ENCODE data around the gene KIF13A. TPM values are rescaled to one million over a fixed set of nuclear protein-coding genes. Genes with fewer than 3 reads are reported as not detected.

KIF13A gene
- total and polyA plus RNA-seq, 2 experiments from 2014 or later: 8.4 to 28.2 TPM

DNA sequence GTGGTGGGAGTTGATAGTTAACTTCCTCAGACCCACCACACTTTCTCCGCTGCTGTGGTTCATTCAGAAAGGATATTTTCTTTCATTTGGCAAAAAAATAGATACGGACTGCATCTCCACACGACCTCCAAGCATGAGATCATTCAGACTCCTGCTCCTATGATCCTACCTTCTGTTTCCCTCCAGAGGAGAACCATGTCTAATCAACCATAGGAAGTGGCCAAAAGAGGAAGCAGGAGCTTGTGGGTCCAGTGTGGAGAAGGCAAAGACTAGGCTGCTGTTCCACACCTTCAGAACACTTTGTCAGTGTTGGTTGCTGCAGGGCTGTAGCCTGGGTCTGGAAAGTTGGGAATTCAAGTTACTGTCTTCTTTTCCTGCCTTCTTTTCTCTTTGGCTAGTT lies 10.6 kb upstream of the KIF13A start:
- H3F3A ChIP-seq (replicated peaks; ENCODE audit: low read depth): no peaks in the 10 kb centered on the region
- TF ChIP-seq POLR2AphosphoS5 (IDR thresholded peaks at IDR 0.05; ENCODE audit: low read depth): no peak
- TF ChIP-seq, protein P1, sequence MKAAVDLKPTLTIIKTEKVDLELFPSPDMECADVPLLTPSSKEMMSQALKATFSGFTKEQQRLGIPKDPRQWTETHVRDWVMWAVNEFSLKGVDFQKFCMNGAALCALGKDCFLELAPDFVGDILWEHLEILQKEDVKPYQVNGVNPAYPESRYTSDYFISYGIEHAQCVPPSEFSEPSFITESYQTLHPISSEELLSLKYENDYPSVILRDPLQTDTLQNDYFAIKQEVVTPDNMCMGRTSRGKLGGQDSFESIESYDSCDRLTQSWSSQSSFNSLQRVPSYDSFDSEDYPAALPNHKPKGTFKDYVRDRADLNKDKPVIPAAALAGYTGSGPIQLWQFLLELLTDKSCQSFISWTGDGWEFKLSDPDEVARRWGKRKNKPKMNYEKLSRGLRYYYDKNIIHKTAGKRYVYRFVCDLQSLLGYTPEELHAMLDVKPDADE (IDR thresholded peaks at IDR 0.05): no peak
- no peak for TF ChIP-seq JUNB (IDR thresholded peaks at IDR 0.05; ENCODE audit: unreplicated experiment)
- TF ChIP-seq CREB1 (CRISPR knock-in tag; IDR thresholded peaks at IDR 0.05; ENCODE audit: low read depth): no peak
- no peaks in the 10 kb centered on the region for H3K9me3 Mint-ChIP-seq
- no peak for DNase-seq (ENCODE audit: low spot score)
- H2AFZ ChIP-seq: 0 out of 2 replicates have a peak overlapping the region, but pooled peaks have one; percentile 52
- no peaks in the 10 kb centered on the region for H3K4me1 ChIP-seq (ENCODE audit: insufficient read depth)
- H3K4me3 Mint-ChIP-seq: no peak overlapping the region
- H3K4me2 ChIP-seq: no peak overlapping the region
- H3K4me3 ChIP-seq: no peak overlapping the region
- H3K27ac ChIP-seq (ENCODE audit: low read depth): no peak overlapping the region
- H3K27me3 Mint-ChIP-seq (ENCODE audit: insufficient read depth, low read depth, poor library complexity): peaks cover 4% of the 10 kb centered on the region
- 0 out of 2 replicates have a peak, but pooled peaks cover 3% of the 10 kb centered on the region for H3K9me2 ChIP-seq (ENCODE audit: insufficient read depth)
- ATAC-seq: no peak
- no peaks in the 10 kb centered on the region for H3K36me3 ChIP-seq (ENCODE audit: insufficient read depth)
- H3K36me3 Mint-ChIP-seq (ENCODE audit: low read depth): no peaks in the 10 kb centered on the region
- H3K79me2 ChIP-seq (replicated peaks; ENCODE audit: insufficient read depth): no peaks in the 10 kb centered on the region
- H3K27ac Mint-ChIP-seq: no peak overlapping the region
- no peaks in the 10 kb centered on the region for H3K27me3 ChIP-seq (ENCODE audit: insufficient read depth)
- no peaks in the 10 kb centered on the region; the same call in 2 of the 3 replicates for H3K4me1 Mint-ChIP-seq
- H4K20me1 ChIP-seq (replicated peaks; ENCODE audit: insufficient read depth): no peaks in the 10 kb centered on the region

DNA sequence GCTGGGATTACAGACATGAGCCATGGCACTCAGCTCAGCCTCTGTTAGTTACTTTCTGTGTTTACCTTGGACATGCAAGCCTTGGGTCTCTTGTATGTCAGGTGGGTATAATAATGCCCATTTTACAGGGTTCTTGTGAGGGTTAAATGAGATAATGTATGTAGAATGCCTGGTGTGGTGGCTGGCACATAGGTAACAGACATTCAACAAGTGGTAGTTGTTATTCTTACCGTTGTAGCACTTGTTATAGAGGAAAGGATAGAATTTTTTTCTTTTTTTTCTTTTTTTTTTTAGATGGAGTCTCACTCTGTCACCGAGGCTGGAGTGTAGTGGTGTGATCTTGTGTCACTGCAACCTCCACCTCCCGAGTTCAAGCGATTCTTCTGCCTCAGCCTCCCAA lies 8.0 kb upstream of the KIF13A start:
- no peak overlapping the region for H3K27ac Mint-ChIP-seq
- Histone ChIP-seq H3K4me1 (ENCODE audit: insufficient read depth) (no peaks in the 10 kb centered on the region), H3K27ac (ENCODE audit: low read depth) (no peak overlapping the region), H3K4me2 (no peak overlapping the region), H3K36me3 (ENCODE audit: insufficient read depth) (no peaks in the 10 kb centered on the region), H2AFZ (0 out of 2 replicates have a peak overlapping the region, but pooled peaks have one; percentile 61), H3K4me3 (no peak overlapping the region), H3K79me2 (replicated peaks; ENCODE audit: insufficient read depth) (no peaks in the 10 kb centered on the region), H3F3A (replicated peaks; ENCODE audit: low read depth) (no peaks in the 10 kb centered on the region), H3K27me3 (ENCODE audit: insufficient read depth) (no peaks in the 10 kb centered on the region), H4K20me1 (replicated peaks; ENCODE audit: insufficient read depth) (no peaks in the 10 kb centered on the region), H3K9me2 (ENCODE audit: insufficient read depth) (0 out of 2 replicates have a peak, but pooled peaks cover 3% of the 10 kb centered on the region)
- no peaks in the 10 kb centered on the region; the same call in 2 of the 3 replicates for H3K4me1 Mint-ChIP-seq
- H3K36me3 Mint-ChIP-seq (ENCODE audit: low read depth): no peaks in the 10 kb centered on the region
- no peaks in the 10 kb centered on the region for H3K9me3 Mint-ChIP-seq
- peaks cover 3% of the 10 kb centered on the region for H3K27me3 Mint-ChIP-seq (ENCODE audit: insufficient read depth, low read depth, poor library complexity)
- no peak overlapping the region for H3K4me3 Mint-ChIP-seq
- DNase-seq (ENCODE audit: low spot score) (no peak), ATAC-seq (no peak)
- TF ChIP-seq NANOG (IDR thresholded peaks at IDR 0.05; ENCODE audit: borderline replicate concordance) (no peak), EZH2 (IDR thresholded peaks at IDR 0.05; ENCODE audit: low read depth, unreplicated experiment) (no peak), JUNB (IDR thresholded peaks at IDR 0.05; ENCODE audit: unreplicated experiment) (no peak), CREB1 (CRISPR knock-in tag; IDR thresholded peaks at IDR 0.05; ENCODE audit: low read depth) (no peak), POLR2AphosphoS5 (IDR thresholded peaks at IDR 0.05; ENCODE audit: low read depth) (no peak), EZH2phosphoT487 (IDR thresholded peaks at IDR 0.05; ENCODE audit: unreplicated experiment) (no peak), ZNF114 (CRISPR knock-in tag; IDR thresholded peaks at IDR 0.05) (no peak), ZNF331 (CRISPR knock-in tag; IDR thresholded peaks at IDR 0.05; ENCODE audit: low read depth) (no peak)
- TF ChIP-seq, protein P1 (IDR thresholded peaks at IDR 0.05): no peak
- TF ChIP-seq, protein P2, sequence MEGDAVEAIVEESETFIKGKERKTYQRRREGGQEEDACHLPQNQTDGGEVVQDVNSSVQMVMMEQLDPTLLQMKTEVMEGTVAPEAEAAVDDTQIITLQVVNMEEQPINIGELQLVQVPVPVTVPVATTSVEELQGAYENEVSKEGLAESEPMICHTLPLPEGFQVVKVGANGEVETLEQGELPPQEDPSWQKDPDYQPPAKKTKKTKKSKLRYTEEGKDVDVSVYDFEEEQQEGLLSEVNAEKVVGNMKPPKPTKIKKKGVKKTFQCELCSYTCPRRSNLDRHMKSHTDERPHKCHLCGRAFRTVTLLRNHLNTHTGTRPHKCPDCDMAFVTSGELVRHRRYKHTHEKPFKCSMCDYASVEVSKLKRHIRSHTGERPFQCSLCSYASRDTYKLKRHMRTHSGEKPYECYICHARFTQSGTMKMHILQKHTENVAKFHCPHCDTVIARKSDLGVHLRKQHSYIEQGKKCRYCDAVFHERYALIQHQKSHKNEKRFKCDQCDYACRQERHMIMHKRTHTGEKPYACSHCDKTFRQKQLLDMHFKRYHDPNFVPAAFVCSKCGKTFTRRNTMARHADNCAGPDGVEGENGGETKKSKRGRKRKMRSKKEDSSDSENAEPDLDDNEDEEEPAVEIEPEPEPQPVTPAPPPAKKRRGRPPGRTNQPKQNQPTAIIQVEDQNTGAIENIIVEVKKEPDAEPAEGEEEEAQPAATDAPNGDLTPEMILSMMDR (conservative IDR thresholded peaks at IDR 0.05; ENCODE audit: low read depth in 2 of 2): no peak
- TF ChIP-seq, protein P3, sequence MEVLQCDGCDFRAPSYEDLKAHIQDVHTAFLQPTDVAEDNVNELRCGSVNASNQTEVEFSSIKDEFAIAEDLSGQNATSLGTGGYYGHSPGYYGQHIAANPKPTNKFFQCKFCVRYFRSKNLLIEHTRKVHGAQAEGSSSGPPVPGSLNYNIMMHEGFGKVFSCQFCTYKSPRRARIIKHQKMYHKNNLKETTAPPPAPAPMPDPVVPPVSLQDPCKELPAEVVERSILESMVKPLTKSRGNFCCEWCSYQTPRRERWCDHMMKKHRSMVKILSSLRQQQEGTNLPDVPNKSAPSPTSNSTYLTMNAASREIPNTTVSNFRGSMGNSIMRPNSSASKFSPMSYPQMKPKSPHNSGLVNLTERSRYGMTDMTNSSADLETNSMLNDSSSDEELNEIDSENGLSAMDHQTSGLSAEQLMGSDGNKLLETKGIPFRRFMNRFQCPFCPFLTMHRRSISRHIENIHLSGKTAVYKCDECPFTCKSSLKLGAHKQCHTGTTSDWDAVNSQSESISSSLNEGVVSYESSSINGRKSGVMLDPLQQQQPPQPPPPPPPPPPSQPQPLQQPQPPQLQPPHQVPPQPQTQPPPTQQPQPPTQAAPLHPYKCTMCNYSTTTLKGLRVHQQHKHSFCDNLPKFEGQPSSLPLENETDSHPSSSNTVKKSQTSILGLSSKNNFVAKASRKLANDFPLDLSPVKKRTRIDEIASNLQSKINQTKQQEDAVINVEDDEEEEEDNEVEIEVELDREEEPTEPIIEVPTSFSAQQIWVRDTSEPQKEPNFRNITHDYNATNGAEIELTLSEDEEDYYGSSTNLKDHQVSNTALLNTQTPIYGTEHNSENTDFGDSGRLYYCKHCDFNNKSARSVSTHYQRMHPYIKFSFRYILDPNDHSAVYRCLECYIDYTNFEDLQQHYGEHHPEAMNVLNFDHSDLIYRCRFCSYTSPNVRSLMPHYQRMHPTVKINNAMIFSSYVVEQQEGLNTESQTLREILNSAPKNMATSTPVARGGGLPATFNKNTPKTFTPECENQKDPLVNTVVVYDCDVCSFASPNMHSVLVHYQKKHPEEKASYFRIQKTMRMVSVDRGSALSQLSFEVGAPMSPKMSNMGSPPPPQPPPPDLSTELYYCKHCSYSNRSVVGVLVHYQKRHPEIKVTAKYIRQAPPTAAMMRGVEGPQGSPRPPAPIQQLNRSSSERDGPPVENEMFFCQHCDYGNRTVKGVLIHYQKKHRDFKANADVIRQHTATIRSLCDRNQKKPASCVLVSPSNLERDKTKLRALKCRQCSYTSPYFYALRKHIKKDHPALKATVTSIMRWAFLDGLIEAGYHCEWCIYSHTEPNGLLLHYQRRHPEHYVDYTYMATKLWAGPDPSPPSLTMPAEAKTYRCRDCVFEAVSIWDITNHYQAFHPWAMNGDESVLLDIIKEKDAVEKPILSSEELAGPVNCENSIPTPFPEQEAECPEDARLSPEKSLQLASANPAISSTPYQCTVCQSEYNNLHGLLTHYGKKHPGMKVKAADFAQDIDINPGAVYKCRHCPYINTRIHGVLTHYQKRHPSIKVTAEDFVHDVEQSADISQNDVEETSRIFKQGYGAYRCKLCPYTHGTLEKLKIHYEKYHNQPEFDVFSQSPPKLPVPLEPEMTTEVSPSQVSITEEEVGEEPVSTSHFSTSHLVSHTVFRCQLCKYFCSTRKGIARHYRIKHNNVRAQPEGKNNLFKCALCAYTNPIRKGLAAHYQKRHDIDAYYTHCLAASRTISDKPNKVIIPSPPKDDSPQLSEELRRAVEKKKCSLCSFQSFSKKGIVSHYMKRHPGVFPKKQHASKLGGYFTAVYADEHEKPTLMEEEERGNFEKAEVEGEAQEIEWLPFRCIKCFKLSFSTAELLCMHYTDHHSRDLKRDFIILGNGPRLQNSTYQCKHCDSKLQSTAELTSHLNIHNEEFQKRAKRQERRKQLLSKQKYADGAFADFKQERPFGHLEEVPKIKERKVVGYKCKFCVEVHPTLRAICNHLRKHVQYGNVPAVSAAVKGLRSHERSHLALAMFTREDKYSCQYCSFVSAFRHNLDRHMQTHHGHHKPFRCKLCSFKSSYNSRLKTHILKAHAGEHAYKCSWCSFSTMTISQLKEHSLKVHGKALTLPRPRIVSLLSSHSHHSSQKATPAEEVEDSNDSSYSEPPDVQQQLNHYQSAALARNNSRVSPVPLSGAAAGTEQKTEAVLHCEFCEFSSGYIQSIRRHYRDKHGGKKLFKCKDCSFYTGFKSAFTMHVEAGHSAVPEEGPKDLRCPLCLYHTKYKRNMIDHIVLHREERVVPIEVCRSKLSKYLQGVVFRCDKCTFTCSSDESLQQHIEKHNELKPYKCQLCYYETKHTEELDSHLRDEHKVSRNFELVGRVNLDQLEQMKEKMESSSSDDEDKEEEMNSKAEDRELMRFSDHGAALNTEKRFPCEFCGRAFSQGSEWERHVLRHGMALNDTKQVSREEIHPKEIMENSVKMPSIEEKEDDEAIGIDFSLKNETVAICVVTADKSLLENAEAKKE (CRISPR knock-in tag; IDR thresholded peaks at IDR 0.05): no peak

Measured in GM23338 (cell line).